GM19043 (cell line): Measurements from ENCODE around the gene ZNF609.
"Not testable (repeated sequence)": the region's sequence is repeated elsewhere in the genome, so short reads cannot be mapped to it uniquely, and the experiment has no call there.

Experiments used
- ATAC-seq: cut with Tn5 transposase; IDR thresholded peaks from one replicate; pipeline ENCODE4 v1.9.1; 2021; ENCODE audit warnings: low read depth; ENCODE audit not compliant: unreplicated experiment

Gene ZNF609

GRCh38 chr15:64454282-64454681 is 6.1 kb upstream of the ZNF609 start:
- ATAC-seq = no peak

DNA sequence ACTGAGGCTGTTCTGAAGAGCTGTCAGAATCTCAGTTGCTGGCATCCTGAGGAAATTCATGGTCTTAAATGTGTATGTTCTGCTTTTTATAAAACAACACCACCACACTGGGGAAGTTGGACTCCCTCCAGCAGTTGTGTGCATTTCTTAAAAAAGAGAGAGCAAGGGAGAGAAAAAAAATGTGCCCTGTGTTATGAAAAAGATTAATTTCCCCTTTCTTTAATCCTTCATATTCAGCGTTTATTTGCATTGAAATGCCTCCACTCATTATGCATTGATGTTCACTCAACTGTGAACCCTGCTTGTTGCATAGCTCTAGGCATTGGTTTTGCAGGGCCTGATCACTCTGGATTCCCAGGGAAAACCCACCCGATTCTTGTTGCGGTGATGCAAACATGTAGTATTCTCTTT is 4.4 kb upstream of the ZNF609 start:
- ATAC-seq = no peak

DNA sequence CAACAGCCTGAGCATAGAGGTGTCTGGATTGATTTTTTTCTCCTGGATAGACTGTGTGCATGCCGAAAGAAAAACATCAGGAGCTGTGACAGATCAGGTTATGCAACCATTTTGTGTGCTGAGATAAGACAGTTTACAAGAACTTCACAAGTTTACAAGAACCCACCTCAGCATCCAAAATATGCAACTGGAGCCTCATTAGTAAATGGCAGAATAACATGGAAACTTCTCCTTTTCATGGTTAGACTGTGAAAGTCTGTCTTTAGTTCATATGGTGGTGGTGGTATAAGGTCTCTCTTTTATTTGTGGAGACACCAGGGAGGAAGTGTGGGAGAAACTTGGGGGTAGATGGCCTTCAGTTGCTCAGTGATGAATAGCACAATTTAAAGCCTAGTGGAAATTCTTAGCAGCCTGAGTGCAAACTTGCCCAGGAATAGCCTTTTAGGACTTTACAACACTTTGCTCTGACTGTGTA is 3.7 kb upstream of the ZNF609 start:
- ATAC-seq = no peak

DNA sequence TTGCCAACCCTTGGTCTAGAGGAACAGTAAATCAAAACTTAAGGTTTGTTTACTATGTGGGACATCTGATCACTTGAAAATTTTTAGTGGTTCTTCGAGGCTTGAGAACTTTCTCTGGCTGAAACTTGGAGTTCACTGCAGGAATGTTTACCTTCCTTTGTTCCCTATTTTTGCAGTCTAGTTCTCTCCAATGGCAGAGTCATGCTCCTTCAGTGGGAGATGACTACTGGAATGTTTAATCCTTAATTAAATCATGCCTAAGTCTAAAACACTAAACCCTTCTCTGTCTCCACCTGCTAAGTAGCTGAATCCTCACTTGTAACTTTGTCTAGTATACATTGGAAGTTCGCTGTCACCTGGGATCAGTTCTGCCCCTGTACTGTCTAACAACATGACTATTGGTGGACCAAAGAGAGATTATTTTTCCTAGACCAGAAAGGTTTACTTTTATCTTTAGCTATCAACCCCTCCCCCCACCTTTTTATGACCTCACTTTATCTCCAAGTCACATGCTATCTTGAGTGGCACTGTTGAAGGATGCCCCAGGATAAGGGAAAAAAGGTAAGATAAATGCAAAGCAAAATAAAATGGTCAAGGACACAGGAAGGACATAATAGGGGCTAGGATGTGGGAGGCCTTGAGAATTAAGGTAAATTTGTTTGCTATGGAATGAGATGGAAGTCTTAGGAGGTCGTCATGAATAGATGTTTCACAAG is 1.2 kb upstream of the ZNF609 start:
- no peak for ATAC-seq

DNA sequence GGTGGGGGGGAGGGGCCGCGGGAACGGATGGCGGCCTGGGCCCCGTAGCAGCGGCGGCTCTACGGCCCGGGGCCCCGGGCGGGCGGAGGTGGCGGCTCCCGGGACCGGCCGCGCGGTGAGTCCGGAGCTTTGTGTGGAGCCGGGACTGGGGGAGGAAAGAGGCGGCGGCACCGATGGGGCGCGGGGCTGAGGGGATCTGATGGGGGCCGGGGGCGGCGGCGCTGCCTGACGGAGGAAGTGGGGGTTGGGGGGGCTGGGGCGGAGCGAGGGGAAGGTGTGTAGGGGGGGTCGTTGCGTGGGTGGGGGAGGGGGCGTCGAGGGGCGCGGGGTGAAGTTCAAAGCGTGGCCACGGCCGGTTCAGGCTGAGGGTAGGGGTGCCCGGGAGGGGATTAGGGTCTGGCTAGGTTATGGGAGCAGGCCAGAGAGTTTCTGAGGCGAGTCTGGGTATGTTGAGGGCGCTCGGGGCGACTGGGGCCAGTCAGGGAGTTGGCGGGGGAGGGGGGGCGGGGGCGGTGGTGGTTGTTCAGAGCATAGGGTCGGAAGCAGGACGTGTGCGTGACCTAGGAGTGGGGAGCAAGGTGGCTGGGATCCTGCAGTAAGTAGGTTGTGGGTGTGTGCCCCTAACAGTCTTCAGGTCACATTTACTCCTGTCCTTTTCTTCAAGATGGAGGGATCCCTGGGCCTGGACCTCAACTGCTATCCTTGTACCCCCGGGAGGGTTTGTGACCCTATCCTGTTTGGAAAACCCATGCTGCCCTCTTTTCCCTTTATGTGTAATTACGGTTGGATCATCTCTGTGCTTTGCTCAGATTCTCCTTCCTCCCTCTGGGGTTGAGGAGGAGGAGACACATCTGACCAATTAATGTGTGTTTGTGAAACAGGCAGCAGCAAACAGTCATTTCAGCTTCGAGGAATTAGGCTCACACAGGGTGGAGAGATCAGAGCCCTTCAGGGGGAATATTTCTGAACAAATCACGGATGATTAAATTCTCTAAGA is 644 bp downstream of the ZNF609 start:
- ATAC-seq = no peak

GRCh38 chr15:64461721-64462162 is 1.4 kb downstream of the ZNF609 start:
- no peak for ATAC-seq

DNA sequence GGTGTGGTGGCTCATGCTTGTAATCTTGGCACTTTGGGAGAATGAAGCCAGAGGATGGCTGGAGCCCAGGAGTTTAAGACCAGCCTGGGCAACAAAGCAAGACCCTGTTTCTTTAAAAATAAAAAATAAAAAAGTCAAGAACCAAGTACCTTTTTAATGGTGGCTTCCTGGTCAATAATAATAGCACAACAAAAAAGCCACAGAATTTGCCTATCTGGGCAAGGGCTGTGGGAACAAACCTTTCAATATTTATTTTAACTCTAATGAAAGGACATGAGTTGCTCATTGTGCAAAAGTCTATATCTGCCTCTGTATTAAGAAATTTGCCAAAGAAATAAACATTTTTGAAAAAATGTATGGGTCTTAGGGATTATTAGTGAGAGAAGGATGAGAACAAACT is 2.1 kb downstream of the ZNF609 start:
- ATAC-seq = no peak

GRCh38 chr15:64464276-64465005 is 4.1 kb downstream of the ZNF609 start:
- ATAC-seq = no peak

DNA sequence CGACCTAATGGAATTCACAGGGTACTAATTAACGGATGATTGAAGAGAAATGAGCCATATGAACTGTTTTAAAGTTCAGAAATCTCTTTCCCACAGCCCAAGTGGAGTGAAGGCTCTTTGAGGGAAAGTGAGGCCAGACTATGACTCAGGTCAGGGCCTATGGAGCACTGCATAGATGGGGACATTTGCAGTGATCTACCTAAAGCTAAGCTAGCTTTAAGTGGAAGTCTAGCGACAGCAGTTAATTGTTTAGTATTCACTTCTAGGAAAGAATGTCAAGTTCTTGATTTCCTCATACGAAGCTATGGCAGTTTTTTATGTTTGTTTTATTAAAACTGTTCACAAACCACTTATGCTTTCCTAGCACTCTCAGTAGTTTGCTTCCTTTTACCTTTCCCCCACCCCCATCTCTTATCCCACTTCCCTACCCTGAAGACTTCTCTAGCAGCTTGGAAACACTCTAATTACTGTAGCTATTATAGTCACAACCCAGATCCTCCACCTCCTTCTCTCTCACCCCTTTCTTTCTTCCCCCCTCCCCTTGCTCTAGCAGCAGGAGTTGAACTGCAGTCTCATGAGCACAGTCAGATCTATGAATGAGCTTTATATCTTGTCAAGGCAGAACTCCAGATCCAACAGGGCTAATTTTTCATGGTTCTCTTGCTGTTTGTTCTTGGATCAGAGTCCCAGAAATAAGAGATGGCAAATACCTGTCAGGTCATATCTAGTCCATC is 6.2 kb downstream of the ZNF609 start:
- ATAC-seq = no peak

DNA sequence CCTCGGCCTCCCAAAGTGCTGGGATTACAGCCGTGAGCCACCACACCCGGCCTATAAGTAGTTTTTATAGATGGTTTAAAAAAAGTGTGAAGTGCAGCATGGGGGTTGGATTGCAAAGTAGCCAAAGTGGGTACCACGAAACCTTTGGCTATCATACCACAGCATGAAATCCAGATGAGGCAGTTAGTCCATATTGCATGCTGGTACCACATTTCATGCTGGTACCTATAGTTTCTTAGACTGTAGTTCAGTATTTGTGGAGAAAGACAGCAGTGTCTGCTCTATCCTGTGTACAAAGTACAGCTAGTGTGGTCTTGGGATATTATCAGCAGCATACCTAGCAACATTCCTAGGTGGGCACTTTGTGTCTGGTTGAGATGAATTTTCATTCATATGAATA is 11.8 kb downstream of the ZNF609 start:
- ATAC-seq = no peak

GRCh38 chr15:64474846-64475245 is 14.5 kb downstream of the ZNF609 start:
- ATAC-seq = no peak

GRCh38 chr15:64476550-64476949 is 16.2 kb downstream of the ZNF609 start:
- ATAC-seq = no peak

GRCh38 chr15:64478863-64479262 is 18.5 kb downstream of the ZNF609 start:
- no peak for ATAC-seq

DNA sequence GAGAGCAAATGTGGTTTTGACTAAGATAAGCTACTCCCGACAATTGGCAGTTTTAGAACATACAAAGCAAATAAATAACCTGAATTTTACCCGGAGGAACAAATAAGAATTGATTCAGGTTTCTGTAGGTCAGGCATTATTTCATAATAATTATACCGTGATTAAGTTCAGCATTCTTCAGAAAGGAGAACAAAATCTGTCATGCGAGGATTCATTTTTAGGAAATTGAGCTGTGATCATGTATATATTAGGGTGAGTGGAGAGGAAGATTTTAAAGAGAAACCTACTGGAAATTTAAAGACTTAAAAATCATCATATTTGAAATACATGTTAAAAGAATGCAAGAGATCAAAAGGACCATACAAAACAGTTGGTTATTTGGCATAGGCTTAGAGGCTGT is 20.5 kb downstream of the ZNF609 start:
- no peak for ATAC-seq

DNA sequence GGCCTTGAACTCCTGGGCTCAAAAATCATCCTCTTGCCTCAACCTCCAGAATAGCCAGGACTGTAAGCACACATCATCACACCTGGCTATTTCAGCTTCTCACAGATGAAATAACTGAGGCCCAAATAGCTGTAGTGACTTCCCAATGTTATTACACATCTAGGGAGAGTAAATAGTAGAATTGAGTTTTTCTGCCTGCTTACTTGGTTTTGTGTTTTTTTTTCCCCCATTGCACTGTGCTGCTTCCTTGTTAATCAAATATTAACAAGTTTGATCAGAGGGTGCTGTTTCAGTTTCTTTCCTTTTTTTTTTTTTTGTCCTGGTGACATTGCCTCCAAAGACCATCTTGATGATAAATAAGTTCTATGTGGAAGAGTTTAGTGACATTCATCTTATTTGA is 23.4 kb downstream of the ZNF609 start:
- ATAC-seq = no peak

DNA sequence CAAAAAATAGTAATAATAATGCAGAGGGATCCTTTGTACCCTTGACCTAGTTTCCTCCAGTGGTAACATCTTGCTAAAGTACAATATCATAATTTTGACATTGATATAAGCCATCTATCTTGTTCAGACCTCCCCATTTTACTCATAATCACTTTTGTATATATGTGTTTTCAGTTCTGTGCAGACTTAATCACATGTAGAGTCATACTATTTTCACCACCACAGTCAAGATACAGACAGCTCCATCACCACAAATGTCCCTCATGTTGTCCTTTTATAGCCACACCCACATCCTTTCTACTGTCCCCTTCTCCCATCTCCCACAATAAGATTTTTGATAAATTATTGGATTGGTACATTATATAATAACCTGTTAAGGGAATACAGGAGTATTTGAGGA is 25.4 kb downstream of the ZNF609 start:
- ATAC-seq = no peak

DNA sequence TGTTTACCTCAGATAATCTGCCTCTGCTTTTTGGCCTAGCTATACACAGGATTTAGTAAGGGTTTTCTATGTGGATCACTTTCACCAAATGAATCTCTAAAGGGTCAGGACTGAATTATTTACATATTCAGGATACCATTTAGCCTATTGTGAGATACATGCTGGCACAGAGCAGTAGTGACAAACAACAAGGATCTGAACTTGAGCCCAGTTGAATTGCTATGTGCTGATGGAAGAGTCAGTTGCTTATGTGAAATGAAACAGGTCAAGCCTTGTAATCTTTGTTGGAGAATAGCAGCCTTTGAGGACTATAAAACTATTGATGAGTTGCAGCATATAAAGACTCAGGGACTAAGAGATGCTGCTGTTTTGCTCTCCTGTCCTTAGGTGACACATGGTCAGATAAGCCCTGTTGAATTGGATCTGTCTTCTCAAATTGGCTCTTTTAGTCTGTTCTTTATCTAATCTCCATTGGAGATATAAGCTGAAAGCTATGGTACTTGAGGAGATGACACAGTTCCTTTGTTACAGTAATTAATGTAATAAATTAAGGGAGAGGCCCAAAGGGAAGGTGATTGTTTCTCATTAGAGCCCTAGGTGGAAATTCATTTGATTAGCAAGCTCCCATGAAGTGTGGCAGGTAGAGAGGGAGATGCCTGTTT is 30.4 kb downstream of the ZNF609 start:
- ATAC-seq = no peak

DNA sequence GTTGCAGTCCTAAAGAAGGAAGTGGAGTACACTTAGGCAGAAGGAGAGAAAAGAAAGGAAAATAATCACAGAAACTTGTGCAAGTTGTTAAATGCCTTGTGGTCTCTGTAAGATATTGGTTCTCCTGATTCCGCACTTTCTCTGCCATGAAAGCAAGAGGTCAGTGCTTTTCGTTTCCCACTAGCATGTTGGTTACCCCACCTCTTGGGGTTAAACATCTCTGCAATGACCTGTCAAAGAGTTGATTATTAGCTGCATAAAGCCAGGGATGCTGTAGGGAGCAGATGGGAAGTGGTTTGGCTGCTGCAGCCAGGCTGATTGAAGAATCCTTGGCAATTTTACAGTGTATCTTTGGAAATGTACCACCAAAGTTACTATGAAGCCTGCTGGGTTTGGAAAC is 33.3 kb downstream of the ZNF609 start:
- no peak for ATAC-seq

DNA sequence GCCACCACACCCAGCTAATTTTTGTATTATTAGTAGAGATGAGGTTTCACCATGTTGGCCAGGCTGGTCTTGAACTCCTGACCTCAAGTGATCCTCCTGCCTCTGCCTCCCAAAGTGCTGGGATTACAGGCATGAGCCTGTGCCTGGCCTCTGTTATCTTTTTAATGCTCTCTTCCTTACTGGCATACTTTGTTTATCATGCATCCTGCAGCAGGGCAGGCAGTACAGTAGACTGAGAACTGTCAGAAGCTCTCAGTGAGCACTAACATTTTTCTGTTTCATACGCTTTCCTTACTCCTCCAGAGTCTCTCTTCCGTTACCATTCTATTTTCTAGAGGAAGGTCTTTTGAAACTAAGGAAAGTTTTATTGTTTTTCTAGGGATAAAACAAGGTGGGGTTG is 35.6 kb downstream of the ZNF609 start:
- ATAC-seq = not testable (repeated sequence)
